ENCODE data around the gene ZFP92. TPM values are rescaled to one million over a fixed set of nuclear protein-coding genes. Genes with fewer than 3 reads are reported as not detected.

Gene ZFP92
- total and polyA plus RNA-seq, 10 of the 15 experiments (the other 5 are each of a cell fraction or from before 2014, with no cell fraction given), result 0.02 to 1.6 (median 0.09) TPM; not detected in 2

GRCh38 chrX:153397256-153397960 lies 13.9 kb upstream of the ZFP92 start (continued):
- TF ChIP-seq ESRRA (IDR thresholded peaks at IDR 0.05; ENCODE audit: low read length), result no peak

GRCh38 chrX:153398275-153398960 lies 12.9 kb upstream of the ZFP92 start:
- H3K36me3 ChIP-seq (ENCODE audit: control insufficient read depth in 2 of 2, insufficient read depth in 2 of 2, low read length in 1 of 2), result no peaks in the 10 kb centered on the region
- H3K9me3 ChIP-seq (replicated peaks; ENCODE audit: control insufficient read depth, insufficient read depth, low read length), result no peaks in the 10 kb centered on the region; the same call in 2 of the 3 replicates
- no TSS peak for BruUV-seq (replicated peaks)
- no peaks in the 10 kb centered on the region for H3K27me3 ChIP-seq (replicated peaks in 1 of 2; ENCODE audit: control insufficient read depth in 2 of 2, insufficient read depth in 2 of 2, low read length in 1 of 2)
- no peak overlapping the region for H3K27ac ChIP-seq (ENCODE audit: control insufficient read depth, insufficient read depth)
- in situ Hi-C loops (cut with MboI), result no loop called here
- ChIA-PET RAD21 (ENCODE audit: unreplicated experiment) (no interaction called here), SMC1A (ENCODE audit: uncharacterized antibody, unreplicated experiment) (no interaction called here), POLR2A (no interaction called here), CTCF (interaction anchor here (0.6 to 1.8 kb wide), 3 partner anchors 32 to 114 kb away, joined by 3 to 6 read pairs (median 3); no protein-coding TSS in a partner anchor)
- intact Hi-C loops (cut with micrococcal nuclease; ENCODE audit: unreplicated experiment), result no loop called here
- no peak overlapping the region for H2AFZ ChIP-seq (ENCODE audit: control insufficient read depth, low read depth, low read length)
- no peak for DNase-seq (ENCODE audit: low read depth, low spot score)
- H3K79me2 ChIP-seq (ENCODE audit: control insufficient read depth, insufficient read depth, low read length), result no peaks in the 10 kb centered on the region
- no peak overlapping the region for H3K9ac ChIP-seq (ENCODE audit: control insufficient read depth, insufficient read depth, low read length)
- no peak overlapping the region for H3K4me3 ChIP-seq
- no peak for FAIRE-seq
- no peak for ATAC-seq
- H4K20me1 ChIP-seq (ENCODE audit: control insufficient read depth, insufficient read depth), result no peaks in the 10 kb centered on the region
- H3K4me2 ChIP-seq (ENCODE audit: control insufficient read depth, insufficient read depth), result no peak overlapping the region
- WGBS (ENCODE audit: insufficient coverage, insufficient replicate concordance, low lambda C conversion rate, missing lambda C conversion rate), result 76% methylated on average over 17 of the region's 17 CpGs
- H3K4me1 ChIP-seq (ENCODE audit: control insufficient read depth, insufficient read depth, low read length), result no peaks in the 10 kb centered on the region
- TF ChIP-seq NFYB (IDR thresholded peaks at IDR 0.05; ENCODE audit: insufficient read depth, low read depth, low read length), result no peak
- no peak for TF ChIP-seq BACH1 (IDR thresholded peaks at IDR 0.05; ENCODE audit: borderline replicate concordance)
- TF ChIP-seq NFYA (IDR thresholded peaks at IDR 0.05; ENCODE audit: borderline replicate concordance, low read depth, low read length), result no peak
- TF ChIP-seq USF2 (IDR thresholded peaks at IDR 0.05; ENCODE audit: borderline replicate concordance, low read depth, low read length), result no peak
- TF ChIP-seq FOXK2 (IDR thresholded peaks at IDR 0.05), result no peak
- no peak for TF ChIP-seq POU2F2 (IDR thresholded peaks at IDR 0.05; ENCODE audit: borderline replicate concordance, low read depth, low read length)
- no peak for TF ChIP-seq POLR2AphosphoS5 (IDR thresholded peaks at IDR 0.05; ENCODE audit: low read length)
- TF ChIP-seq ATF3 (IDR thresholded peaks at IDR 0.05; ENCODE audit: borderline replicate concordance, extremely low read depth, low read depth, low read length), result no peak
- no peak for TF ChIP-seq RCOR1 (conservative IDR thresholded peaks at IDR 0.05; ENCODE audit: low read depth, low read length)
- no peak for TF ChIP-seq POLR2A (IDR thresholded peaks at IDR 0.05; ENCODE audit: low read depth, low read length)
- no peak for TF ChIP-seq MEF2A (IDR thresholded peaks at IDR 0.05; ENCODE audit: insufficient read depth, low read depth, low read length)
- no peak for TF ChIP-seq NFXL1 (IDR thresholded peaks at IDR 0.05; ENCODE audit: borderline replicate concordance)
- TF ChIP-seq DPF2 (IDR thresholded peaks at IDR 0.05), result no peak
- TF ChIP-seq RAD21 (IDR thresholded peaks at IDR 0.05; ENCODE audit: insufficient read depth, low read depth, low read length), result no peak
- no peak for TF ChIP-seq MTA2 (IDR thresholded peaks at IDR 0.05; ENCODE audit: low read depth)
- no peak for TF ChIP-seq BCLAF1 (IDR thresholded peaks at IDR 0.05)
